Activated naive CD4-positive, alpha-beta T cell (primary cell): ENCODE results near the gene IGSF3.

Experiments
- DNase-seq, 4 experiments: peaks; one replicate each; lab custom pipeline; 2025; lab: John Stamatoyannopoulos, UW

Gene IGSF3

GRCh38 chr1:116528329-116529083, 139.0 kb downstream of the IGSF3 start:
- DNase-seq: no peak

GRCh38 chr1:116525440-116525839, 142.1 kb downstream of the IGSF3 start:
- DNase-seq: no peak
